OCI-LY7 (cell line): ENCODE measurements around the gene POLR3H. TPM values are rescaled to one million over a fixed set of nuclear protein-coding genes. Genes with fewer than 3 reads are reported as not detected.

Source experiments
- BruUV-seq: library from RNA; stranded (reverse); fragments of 400-500 nt; replicated peaks from 2 replicates; lab custom pipeline; 2021; lab: Mats Ljungman, UMichigan
- CTCF ChIA-PET: fragments of 300-600 bp; sonication (Branson Sonifier 250); formaldehyde crosslinking; loops from one replicate; lab custom pipeline; 2022; ENCODE audit warnings: antibody characterized with exemption; ENCODE audit not compliant: unreplicated experiment; lab: Charles Lee
- POLR2A ChIA-PET: fragments of 300-600 bp; sonication (Branson Sonifier 250); formaldehyde crosslinking; loops from one replicate; lab custom pipeline; 2022; ENCODE audit warnings: antibody characterized with exemption; lab: Charles Lee
- DNase-seq: peaks from one replicate; pipeline ENCODE4 v3.0.0-alpha.2; 2015; ENCODE audit warnings: low spot score
- H2AFZ ChIP-seq: fragments of 200-600 bp; sonication (generic), shearing (Covaris generic); 2 replicates; pipeline ENCODE4 v1.6.1; 2014; ENCODE audit warnings: mild to moderate bottlenecking, antibody characterized with exemption, low read length, moderate library complexity
- H3K27ac ChIP-seq: fragments of 200-600 bp; sonication (generic); 2 replicates; pipeline ENCODE4 v1.5.1; 2014; ENCODE audit warnings: mixed run types, low read depth, mild to moderate bottlenecking, moderate library complexity, low read length, inconsistent platforms; ENCODE audit not compliant: poor library complexity, severe bottlenecking
- H3K36me3 ChIP-seq: fragments of 200-600 bp; sonication (generic); 2 replicates; pipeline ENCODE4 v1.6.1; 2014; ENCODE audit warnings: mild to moderate bottlenecking, antibody characterized with exemption, low read length, moderate library complexity, mixed read lengths; ENCODE audit not compliant: insufficient read depth
- H3K4me1 ChIP-seq: fragments of 200-600 bp; sonication (generic); 2 replicates; pipeline ENCODE4 v1.5.1; 2014; ENCODE audit warnings: mild to moderate bottlenecking, low read length; ENCODE audit not compliant: insufficient read depth, poor library complexity, severe bottlenecking
- H3K4me2 ChIP-seq: fragments of 200-600 bp; sonication (generic); 2 replicates; pipeline ENCODE4 v1.6.1; 2014; ENCODE audit warnings: mild to moderate bottlenecking, low read length
- H3K4me3 ChIP-seq: fragments of 200-600 bp; sonication (generic); 2 replicates; pipeline ENCODE4 v1.5.1; 2014; ENCODE audit warnings: mild to moderate bottlenecking, low read depth, low read length; ENCODE audit not compliant: poor library complexity, severe bottlenecking
- H3K79me2 ChIP-seq: fragments of 200-600 bp; sonication (generic); 2 replicates; pipeline ENCODE4 v1.6.1; 2016; ENCODE audit warnings: low read depth, mild to moderate bottlenecking, low read length, moderate library complexity, mixed read lengths; ENCODE audit not compliant: insufficient read depth
- H3K9me2 ChIP-seq: fragments of 200-600 bp; sonication (generic); 2 replicates; pipeline ENCODE4 v1.6.1; 2016; ENCODE audit warnings: mild to moderate bottlenecking, low read length, mixed read lengths; ENCODE audit not compliant: insufficient read depth
- H3K9me3 ChIP-seq: fragments of 200-600 bp; sonication (generic); 2 replicates; pipeline ENCODE4 v1.6.1; 2014; ENCODE audit warnings: mild to moderate bottlenecking, mixed run types, low read length, mixed read lengths
- H4K20me1 ChIP-seq: fragments of 200-600 bp; sonication (generic); 2 replicates; pipeline ENCODE4 v1.6.1; 2014; ENCODE audit warnings: mild to moderate bottlenecking, antibody characterized with exemption, low read length, moderate library complexity, mixed read lengths; ENCODE audit not compliant: insufficient read depth
- EZH2phosphoT487 ChIP-seq: fragments of 200-600 bp; sonication (generic); IDR thresholded peaks from 2 replicates; pipeline ENCODE4 v1.6.1; 2018; ENCODE audit warnings: low read depth, borderline replicate concordance, mild to moderate bottlenecking, mixed run types, antibody characterized with exemption, low read length, moderate library complexity, mixed read lengths
- intact Hi-C: fragments of 100-400 bp; cut with micrococcal nuclease; formaldehyde crosslinking; loops from one replicate; pipeline ENCODE4 v1.10.0; 2022; ENCODE audit not compliant: unreplicated experiment
- total RNA-seq, 2 experiments: library from RNA; depleted of rRNA in 1 of 2; stranded (reverse); fragments of >200 nt in 1 of 2; shearing (Covaris generic) in 1 of 2; gene quantifications; 2 replicates each; pipeline ENCODE4 v1.2.3, GENCODE V29; 2014 to 2022
- TF ChIP-seq, protein P1 (sequence below): fragments of 200-600 bp; sonication (generic); conservative IDR thresholded peaks from 2 replicates; pipeline ENCODE4 v1.5.1; 2014; ENCODE audit warnings: mild to moderate bottlenecking, antibody characterized with exemption, low read length, moderate library complexity, mixed read lengths

The POLR3H gene
- total RNA-seq, 2 experiments from 2014 or later, result 28.5 to 48.3 TPM

DNA sequence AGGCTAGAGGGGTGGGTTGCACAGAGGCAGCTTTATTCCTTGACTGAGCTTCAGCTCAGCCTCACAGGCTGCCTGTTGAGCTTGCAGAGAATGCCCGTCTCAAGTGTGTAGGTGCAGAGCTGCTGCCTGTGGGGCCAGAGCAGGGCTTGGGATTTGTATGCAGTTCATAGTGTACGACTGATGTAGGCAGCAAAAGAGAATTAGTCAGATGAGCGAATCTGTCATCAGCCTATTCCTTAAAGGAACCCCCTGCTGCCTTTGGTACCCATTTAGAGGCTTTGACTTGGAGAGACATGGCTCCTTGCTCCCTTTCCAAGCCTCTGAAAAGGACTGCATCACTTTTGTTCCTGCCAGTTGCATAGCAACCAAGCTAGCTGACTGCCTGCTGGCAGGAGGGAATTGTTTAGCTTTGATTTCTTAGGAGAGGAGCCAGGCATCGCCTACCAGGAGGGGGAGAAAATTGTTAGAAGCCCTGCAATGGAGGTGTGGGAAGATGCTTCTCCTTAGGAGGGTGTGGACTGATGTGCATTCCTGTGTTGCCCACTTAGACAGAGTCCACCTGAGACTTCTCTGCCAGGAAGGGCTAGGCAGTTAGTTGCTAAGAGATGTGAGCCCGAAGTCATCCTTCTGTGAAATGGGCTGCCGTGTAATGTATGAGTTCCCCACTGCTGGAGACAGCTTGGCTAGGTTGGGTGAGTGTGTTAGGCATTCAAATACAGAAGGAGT is 64.4 kb downstream of the POLR3H start:
- Histone ChIP-seq H4K20me1 (peaks cover 28% of the 10 kb centered on the region), H3K27ac (no peak overlapping the region), H3K9me3 (no peaks in the 10 kb centered on the region), H3K4me3 (no peak overlapping the region), H3K9me2 (no peaks in the 10 kb centered on the region), H3K36me3 (peaks cover 63% of the 10 kb centered on the region), H2AFZ (no peak overlapping the region), H3K4me1 (peaks cover 47% of the 10 kb centered on the region), H3K79me2 (peaks cover 100% of the 10 kb centered on the region), H3K4me2 (no peak overlapping the region; the same call in 1 of the 2 replicates)
- TF ChIP-seq, protein P1, sequence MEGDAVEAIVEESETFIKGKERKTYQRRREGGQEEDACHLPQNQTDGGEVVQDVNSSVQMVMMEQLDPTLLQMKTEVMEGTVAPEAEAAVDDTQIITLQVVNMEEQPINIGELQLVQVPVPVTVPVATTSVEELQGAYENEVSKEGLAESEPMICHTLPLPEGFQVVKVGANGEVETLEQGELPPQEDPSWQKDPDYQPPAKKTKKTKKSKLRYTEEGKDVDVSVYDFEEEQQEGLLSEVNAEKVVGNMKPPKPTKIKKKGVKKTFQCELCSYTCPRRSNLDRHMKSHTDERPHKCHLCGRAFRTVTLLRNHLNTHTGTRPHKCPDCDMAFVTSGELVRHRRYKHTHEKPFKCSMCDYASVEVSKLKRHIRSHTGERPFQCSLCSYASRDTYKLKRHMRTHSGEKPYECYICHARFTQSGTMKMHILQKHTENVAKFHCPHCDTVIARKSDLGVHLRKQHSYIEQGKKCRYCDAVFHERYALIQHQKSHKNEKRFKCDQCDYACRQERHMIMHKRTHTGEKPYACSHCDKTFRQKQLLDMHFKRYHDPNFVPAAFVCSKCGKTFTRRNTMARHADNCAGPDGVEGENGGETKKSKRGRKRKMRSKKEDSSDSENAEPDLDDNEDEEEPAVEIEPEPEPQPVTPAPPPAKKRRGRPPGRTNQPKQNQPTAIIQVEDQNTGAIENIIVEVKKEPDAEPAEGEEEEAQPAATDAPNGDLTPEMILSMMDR, result no peak
- TF ChIP-seq EZH2phosphoT487, result no peak
- intact Hi-C loops, result no loop called here
- CTCF ChIA-PET, result no interaction called here
- POLR2A ChIA-PET, result interaction anchor here (0.7 to 2.2 kb wide), 6 partner anchors 9 to 98 kb away, joined by 3 to 10 read pairs (median 4); partner anchors contain the start of genes ACO2, PHF5A, TEF and TOB2
- no TSS peak for BruUV-seq
- no peak for DNase-seq

DNA sequence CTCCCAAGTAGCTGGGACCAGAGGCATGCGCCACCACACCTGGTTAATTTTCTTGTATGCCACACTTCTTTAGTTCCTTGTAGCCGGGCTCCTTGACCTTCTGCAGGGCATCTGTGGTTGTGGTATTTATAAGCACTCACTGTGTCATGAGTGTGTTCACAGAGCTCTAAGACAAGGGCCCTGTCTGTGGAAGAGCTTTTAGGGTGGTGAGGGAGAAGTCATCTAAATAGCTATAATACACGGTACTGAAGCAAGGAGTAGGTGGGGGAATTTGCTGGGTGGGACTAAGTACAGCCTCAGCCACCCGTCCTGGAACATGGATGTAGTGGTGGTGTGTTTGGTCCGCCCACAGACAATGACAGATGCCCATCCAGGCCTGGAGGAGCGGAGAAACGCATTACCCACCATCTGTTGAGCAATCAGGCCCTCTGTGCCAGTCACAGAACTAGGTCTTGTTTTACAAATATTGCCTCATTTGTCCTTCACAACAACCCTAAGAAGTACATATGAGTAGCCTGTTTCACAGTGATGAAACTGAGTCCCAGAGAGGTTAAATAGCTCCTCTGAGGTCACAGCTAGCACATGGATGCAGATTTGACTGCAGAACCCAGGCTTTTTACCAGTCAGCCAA is 65.3 kb downstream of the POLR3H start:
- DNase-seq, result no peak
- H3K36me3 ChIP-seq, result peaks cover 58% of the 10 kb centered on the region
- H3K4me1 ChIP-seq, result peaks cover 47% of the 10 kb centered on the region
- ChIA-PET POLR2A (interaction anchor here (0.6 to 2.2 kb wide), 9 partner anchors 9 to 94 kb away, joined by 3 to 10 read pairs (median 4); partner anchors contain the start of genes ACO2, PHF5A and TOB2), CTCF (no interaction called here)
- no TSS peak for BruUV-seq
- H2AFZ ChIP-seq, result no peak overlapping the region
- H3K9me3 ChIP-seq, result no peaks in the 10 kb centered on the region
- H4K20me1 ChIP-seq, result peaks cover 28% of the 10 kb centered on the region
- intact Hi-C loops, result no loop called here
- H3K9me2 ChIP-seq, result no peaks in the 10 kb centered on the region
- H3K4me2 ChIP-seq, result 0 out of 2 replicates have a peak overlapping the region, but pooled peaks have one; percentile 35
- no peak for TF ChIP-seq EZH2phosphoT487
- TF ChIP-seq, protein P1, result no peak
- no peak overlapping the region for H3K4me3 ChIP-seq
- H3K79me2 ChIP-seq, result peaks cover 96% of the 10 kb centered on the region
- peak overlapping the region; percentile 10 for H3K27ac ChIP-seq
